Measurements from ENCODE around the gene GRN. TPM values are rescaled to one million over a fixed set of nuclear protein-coding genes. Genes with fewer than 3 reads are reported as not detected.

The GRN gene
- total and polyA plus RNA-seq, 2 experiments from 2014 or later, result 274 to 377 TPM

DNA sequence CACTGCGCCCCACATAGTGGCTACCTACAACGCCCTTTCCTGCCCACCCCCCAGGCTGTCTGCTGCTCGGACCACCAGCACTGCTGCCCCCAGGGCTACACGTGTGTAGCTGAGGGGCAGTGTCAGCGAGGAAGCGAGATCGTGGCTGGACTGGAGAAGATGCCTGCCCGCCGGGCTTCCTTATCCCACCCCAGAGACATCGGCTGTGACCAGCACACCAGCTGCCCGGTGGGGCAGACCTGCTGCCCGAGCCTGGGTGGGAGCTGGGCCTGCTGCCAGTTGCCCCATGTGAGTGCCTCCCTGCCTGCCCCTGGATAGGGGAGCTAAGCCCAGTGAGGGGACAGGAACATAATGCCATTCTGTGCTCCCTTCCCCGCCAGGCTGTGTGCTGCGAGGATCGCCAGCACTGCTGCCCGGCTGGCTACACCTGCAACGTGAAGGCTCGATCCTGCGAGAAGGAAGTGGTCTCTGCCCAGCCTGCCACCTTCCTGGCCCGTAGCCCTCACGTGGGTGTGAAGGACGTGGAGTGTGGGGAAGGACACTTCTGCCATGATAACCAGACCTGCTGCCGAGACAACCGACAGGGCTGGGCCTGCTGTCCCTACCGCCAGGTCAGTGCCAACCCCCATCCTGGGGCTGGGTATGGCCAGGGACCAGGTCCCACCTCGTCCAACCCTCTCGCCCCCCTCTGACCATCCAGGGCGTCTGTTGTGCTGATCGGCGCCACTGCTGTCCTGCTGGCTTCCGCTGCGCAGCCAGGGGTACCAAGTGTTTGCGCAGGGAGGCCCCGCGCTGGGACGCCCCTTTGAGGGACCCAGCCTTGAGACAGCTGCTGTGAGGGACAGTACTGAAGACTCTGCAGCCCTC, 7.1 kb downstream of the GRN start:
- TF ChIP-seq, protein P1, sequence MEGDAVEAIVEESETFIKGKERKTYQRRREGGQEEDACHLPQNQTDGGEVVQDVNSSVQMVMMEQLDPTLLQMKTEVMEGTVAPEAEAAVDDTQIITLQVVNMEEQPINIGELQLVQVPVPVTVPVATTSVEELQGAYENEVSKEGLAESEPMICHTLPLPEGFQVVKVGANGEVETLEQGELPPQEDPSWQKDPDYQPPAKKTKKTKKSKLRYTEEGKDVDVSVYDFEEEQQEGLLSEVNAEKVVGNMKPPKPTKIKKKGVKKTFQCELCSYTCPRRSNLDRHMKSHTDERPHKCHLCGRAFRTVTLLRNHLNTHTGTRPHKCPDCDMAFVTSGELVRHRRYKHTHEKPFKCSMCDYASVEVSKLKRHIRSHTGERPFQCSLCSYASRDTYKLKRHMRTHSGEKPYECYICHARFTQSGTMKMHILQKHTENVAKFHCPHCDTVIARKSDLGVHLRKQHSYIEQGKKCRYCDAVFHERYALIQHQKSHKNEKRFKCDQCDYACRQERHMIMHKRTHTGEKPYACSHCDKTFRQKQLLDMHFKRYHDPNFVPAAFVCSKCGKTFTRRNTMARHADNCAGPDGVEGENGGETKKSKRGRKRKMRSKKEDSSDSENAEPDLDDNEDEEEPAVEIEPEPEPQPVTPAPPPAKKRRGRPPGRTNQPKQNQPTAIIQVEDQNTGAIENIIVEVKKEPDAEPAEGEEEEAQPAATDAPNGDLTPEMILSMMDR (IDR thresholded peaks at IDR 0.05; ENCODE audit: low read depth, low read length), result no peak
- H3K4me3 ChIP-seq, result no peak overlapping the region
- no peaks in the 10 kb centered on the region for H3K9me3 ChIP-seq (ENCODE audit: low read depth)
- no peaks in the 10 kb centered on the region for H3K27me3 ChIP-seq
- no peak overlapping the region for H3K27ac ChIP-seq
- DNase-seq (ENCODE audit: low read depth in 1 of 2, low spot score in 1 of 2), result no peak
- H3K4me1 ChIP-seq (ENCODE audit: low read depth), result no peaks in the 10 kb centered on the region
- no peaks in the 10 kb centered on the region for H3K36me3 ChIP-seq

DNA sequence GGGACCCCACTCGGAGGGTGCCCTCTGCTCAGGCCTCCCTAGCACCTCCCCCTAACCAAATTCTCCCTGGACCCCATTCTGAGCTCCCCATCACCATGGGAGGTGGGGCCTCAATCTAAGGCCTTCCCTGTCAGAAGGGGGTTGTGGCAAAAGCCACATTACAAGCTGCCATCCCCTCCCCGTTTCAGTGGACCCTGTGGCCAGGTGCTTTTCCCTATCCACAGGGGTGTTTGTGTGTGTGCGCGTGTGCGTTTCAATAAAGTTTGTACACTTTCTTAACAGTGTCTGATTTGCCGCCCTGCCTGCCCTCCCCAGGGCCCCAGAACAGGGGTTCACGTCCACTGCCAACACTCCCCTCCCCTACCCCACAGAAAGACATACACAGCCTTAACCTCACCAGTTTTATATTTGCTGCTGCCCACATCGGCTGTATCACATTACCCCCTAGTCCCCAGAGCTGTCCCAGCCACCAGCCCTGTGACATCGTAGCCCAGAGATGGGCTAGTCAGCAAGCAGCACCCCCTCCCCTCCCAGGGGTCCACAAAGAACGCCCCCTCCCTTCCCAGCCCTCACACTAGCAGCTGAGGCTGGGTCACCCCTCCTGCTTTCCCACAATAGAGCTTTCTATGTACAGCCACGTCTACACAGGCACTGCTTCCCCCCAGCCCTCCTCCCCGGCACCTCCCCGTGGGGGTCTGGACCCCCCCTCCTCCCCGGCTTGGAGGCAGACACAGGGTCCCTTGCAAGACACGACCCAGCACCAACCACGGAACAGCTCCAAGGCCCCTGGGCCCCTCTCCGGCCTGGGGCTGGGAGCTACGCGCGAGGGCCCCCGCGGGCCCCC, 7.9 kb downstream of the GRN start:
- no peak for DNase-seq (ENCODE audit: low read depth in 1 of 2, low spot score in 1 of 2)
- Histone ChIP-seq H3K4me1 (ENCODE audit: low read depth) (no peaks in the 10 kb centered on the region), H3K9me3 (ENCODE audit: low read depth) (no peaks in the 10 kb centered on the region), H3K4me3 (peak overlapping the region; percentile 21), H3K36me3 (no peaks in the 10 kb centered on the region), H3K27ac (no peak overlapping the region), H3K27me3 (no peaks in the 10 kb centered on the region)
- TF ChIP-seq, protein P1 (IDR thresholded peaks at IDR 0.05; ENCODE audit: low read depth, low read length), result no peak

DNA sequence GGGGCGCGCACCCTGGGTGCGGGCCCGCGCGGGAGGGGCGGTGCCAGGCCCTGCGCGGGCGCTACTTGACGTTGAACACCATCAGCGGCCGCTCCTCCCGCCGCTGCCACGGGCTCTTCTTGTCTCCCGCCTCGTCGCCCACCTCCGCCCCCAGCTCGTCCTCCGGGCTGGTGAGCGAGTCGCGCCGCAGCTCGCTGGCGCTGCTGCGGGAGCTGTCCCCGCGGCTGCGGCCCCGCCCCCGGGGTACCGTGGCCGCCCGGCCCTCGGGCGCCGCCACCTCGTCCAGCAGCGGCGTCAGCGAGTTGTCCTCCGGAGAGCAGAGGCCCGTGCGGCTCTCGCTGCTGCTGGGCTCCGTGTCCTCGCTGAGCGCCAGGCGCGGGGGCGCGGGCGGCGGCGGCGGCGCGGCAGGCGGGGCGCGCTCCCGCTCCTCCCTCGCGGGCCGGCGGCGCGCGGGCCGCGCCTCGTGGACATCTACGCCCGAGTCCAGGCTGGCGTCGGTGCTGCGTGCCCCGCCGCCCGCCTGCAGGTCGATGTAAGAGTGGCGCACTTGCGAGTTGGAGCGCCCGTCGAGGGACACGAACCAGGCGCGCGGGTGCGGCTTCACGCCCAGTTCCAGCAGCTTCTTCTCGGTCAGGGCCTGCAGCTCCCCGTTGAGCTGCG, 8.7 kb downstream of the GRN start:
- Histone ChIP-seq H3K36me3 (no peaks in the 10 kb centered on the region), H3K27me3 (no peaks in the 10 kb centered on the region), H3K4me1 (ENCODE audit: low read depth) (no peaks in the 10 kb centered on the region), H3K9me3 (ENCODE audit: low read depth) (no peaks in the 10 kb centered on the region), H3K27ac (no peak overlapping the region), H3K4me3 (peak overlapping the region; percentile 21)
- TF ChIP-seq, protein P1 (IDR thresholded peaks at IDR 0.05; ENCODE audit: low read depth, low read length), result no peak
- peak; percentile 26 to 64 for DNase-seq (ENCODE audit: low read depth in 1 of 2, low spot score in 1 of 2)

DNA sequence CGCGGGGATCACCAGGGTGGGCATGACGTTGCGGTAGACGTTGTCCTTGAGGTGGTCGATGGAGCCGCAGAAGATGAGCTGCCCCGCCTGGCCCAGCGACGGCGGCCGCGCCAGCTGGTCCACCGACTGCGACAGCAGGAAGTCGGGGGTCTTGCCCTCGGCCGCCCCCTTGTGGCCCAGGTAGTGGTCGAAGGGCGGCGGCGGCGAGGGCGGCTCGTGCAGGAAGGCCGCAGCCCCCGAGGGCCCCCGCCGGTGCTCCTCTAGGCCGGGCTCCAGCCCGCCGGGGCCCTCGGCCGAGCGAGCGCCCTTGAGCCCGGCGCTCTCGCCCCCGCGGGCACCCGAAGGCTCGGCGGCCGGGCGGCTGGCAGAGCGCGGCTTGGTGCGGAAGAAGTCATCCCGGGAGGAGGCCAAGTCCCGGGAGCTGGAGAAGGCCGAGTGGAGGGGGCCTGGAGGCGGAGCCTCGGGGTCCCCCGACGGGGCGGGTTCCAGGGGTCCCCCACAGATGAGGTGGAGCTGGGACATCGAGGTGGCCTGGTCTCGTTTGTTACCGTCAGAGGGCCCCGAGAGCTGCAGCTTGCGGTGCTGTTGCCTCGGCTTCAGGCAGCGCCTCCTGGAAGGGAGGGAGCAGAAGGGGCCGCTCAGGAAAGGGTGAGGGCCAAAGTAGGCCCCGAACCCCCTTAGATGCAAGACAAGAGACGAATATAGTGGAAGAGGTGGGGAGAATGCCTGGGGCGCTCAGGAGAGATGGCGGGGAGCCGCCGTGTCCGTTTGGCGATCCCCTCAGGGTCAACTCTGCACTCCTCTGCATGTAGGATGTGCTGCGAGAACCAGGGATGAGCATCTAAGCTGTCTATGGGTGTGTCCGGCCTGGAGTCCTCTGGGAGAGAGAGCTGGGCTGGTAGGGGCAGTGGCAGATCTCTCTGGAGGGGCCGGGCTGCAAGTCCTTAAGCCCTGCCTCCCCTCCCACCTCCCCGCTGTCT, 9.8 kb downstream of the GRN start:
- Histone ChIP-seq H3K27me3 (no peaks in the 10 kb centered on the region), H3K27ac (no peak overlapping the region), H3K4me1 (ENCODE audit: low read depth) (peaks cover 3% of the 10 kb centered on the region), H3K9me3 (ENCODE audit: low read depth) (no peaks in the 10 kb centered on the region), H3K4me3 (no peak overlapping the region), H3K36me3 (no peaks in the 10 kb centered on the region)
- TF ChIP-seq, protein P1 (IDR thresholded peaks at IDR 0.05; ENCODE audit: low read depth, low read length), result peak; percentile 27
- DNase-seq (ENCODE audit: low read depth in 1 of 2, low spot score in 1 of 2), result peak; percentile 37 to 79

Measured in cardiac muscle cell (in vitro differentiated cells and primary cell).